GM12801 (cell line): ENCODE results near the gene EVI5L.

Experiments
- CTCF ChIP-seq: IDR thresholded peaks from one replicate; pipeline ENCODE4 v1.5.1; 2011; ENCODE audit warnings: control low read depth; ENCODE audit not compliant: insufficient read length; ENCODE audit errors: extremely low read depth

Gene EVI5L

GRCh38 chr19:7863971-7864689 lies 34.1 kb downstream of the EVI5L start:
- TF ChIP-seq CTCF: no peak

GRCh38 chr19:7864690-7865074 lies 34.7 kb downstream of the EVI5L start:
- TF ChIP-seq CTCF: no peak

- no peak for TF ChIP-seq CTCF
Measured at GRCh38 chr19:7865262-7865911, 35.4 kb downstream of the EVI5L start.

- TF ChIP-seq CTCF: no peak
Measured at GRCh38 chr19:7866399-7867091, 36.5 kb downstream of the EVI5L start.

- no peak for TF ChIP-seq CTCF
Measured at GRCh38 chr19:7867092-7867844, 37.2 kb downstream of the EVI5L start.

GRCh38 chr19:7868326-7868670 lies 38.3 kb downstream of the EVI5L start:
- TF ChIP-seq CTCF: no peak
